ENCODE measurements around the gene DPF1.
"Not testable (repeated sequence)": the region's sequence is repeated elsewhere in the genome, so short reads cannot be mapped to it uniquely, and the experiment has no call there.

DPF1 gene

DNA sequence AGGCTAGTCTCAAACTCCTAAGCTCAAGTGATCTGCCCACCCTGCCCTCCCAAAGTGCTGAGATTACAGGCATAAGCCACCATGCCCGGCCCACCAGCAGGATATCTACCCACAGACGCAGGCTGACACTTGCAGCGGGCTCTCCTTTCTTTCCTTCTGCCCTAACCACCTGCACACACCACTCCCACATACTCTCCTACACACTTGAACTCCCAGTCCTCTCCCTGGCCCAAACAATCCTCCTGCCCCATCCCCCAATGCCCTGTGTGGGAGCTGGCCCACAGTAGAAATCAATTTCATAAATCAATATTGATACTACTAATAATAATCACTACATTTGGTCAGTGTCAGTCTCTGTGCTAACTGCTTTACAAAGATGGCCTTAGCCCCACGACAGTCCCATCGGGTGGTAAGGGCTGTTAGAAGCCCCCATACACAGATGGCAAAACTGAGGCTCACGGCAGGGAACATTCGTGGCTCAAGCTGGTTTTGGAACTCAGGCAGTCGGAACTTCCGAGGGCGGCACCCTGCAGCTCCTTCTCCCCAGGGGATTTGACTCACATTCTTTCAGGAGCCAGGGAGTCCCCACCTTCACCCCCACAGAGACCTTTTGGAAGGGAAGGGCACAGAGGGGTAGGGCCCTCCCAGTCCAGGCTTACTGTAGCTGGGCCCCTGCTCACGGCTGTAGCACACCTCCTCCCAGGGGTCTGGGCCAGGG lies 3.4 kb upstream of the DPF1 start (continued):
- TF ChIP-seq, protein P1, sequence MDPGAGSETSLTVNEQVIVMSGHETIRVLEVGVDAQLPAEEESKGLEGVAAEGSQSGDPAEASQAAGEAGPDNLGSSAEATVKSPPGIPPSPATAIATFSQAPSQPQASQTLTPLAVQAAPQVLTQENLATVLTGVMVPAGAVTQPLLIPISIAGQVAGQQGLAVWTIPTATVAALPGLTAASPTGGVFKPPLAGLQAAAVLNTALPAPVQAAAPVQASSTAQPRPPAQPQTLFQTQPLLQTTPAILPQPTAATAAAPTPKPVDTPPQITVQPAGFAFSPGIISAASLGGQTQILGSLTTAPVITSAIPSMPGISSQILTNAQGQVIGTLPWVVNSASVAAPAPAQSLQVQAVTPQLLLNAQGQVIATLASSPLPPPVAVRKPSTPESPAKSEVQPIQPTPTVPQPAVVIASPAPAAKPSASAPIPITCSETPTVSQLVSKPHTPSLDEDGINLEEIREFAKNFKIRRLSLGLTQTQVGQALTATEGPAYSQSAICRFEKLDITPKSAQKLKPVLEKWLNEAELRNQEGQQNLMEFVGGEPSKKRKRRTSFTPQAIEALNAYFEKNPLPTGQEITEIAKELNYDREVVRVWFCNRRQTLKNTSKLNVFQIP (CRISPR knock-in tag; IDR thresholded peaks at IDR 0.05; ENCODE audit: borderline replicate concordance, low read depth): no peak

DNA sequence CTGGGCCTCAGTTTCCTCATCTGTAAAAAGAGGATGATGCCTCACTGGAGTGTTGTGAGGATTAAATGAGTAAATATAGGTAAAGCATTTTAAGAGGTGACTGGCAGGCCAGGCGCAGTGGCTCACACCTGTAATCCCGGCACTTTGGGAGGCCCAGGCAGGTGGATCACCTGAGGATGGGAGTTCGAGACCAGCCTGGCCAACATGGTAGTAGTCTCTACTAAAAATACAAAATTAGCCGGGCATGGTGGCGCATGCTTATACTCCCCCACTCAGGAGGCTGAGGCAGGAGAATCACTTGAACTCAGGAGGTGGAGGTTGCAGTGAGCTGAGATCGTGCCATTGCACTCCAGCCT lies 819 bp upstream of the DPF1 start:
- ATAC-seq: not testable (repeated sequence)

DNA sequence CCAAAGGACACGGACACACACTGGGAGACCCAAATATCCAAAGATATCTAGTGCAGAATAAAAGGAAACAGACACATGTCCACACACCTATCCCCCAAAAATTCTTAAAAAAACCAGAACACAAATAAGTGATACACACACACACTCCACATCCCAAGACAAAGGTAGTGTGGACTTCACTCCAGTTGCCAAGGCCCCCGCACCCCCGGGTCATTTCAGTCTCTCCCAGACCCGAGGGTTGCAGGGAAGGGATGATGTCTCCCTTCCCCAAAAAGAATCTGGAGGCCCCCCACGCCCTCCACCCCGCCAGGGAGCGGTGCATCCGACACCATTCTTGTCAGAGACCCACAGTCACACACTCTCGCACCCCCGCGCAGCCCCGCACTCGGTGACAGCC lies 407 bp downstream of the DPF1 start:
- TF ChIP-seq ESRRG (CRISPR knock-in tag; IDR thresholded peaks at IDR 0.05): no peak
- TF ChIP-seq ISL1 (CRISPR knock-in tag; IDR thresholded peaks at IDR 0.05): no peak
- TF ChIP-seq ZFP3 (CRISPR knock-in tag; IDR thresholded peaks at IDR 0.05): no peak
- no peak for TF ChIP-seq ZC3H10 (CRISPR knock-in tag; IDR thresholded peaks at IDR 0.05)
- TF ChIP-seq, protein P2, sequence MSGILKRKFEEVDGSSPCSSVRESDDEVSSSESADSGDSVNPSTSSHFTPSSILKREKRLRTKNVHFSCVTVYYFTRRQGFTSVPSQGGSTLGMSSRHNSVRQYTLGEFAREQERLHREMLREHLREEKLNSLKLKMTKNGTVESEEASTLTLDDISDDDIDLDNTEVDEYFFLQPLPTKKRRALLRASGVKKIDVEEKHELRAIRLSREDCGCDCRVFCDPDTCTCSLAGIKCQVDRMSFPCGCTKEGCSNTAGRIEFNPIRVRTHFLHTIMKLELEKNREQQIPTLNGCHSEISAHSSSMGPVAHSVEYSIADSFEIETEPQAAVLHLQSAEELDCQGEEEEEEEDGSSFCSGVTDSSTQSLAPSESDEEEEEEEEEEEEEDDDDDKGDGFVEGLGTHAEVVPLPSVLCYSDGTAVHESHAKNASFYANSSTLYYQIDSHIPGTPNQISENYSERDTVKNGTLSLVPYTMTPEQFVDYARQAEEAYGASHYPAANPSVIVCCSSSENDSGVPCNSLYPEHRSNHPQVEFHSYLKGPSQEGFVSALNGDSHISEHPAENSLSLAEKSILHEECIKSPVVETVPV (CRISPR knock-in tag; IDR thresholded peaks at IDR 0.05): no peak
- no peak for TF ChIP-seq ZFP30 (CRISPR knock-in tag; IDR thresholded peaks at IDR 0.05)
- TF ChIP-seq SNAI2 (CRISPR knock-in tag; IDR thresholded peaks at IDR 0.05): no peak
- TF ChIP-seq OSR1 (CRISPR knock-in tag; IDR thresholded peaks at IDR 0.05): no peak
- no peak for TF ChIP-seq BACH2 (CRISPR knock-in tag; IDR thresholded peaks at IDR 0.05; ENCODE audit: borderline replicate concordance)
- no peak for TF ChIP-seq ZNF8 (CRISPR knock-in tag; IDR thresholded peaks at IDR 0.05)
- TF ChIP-seq, protein P3, sequence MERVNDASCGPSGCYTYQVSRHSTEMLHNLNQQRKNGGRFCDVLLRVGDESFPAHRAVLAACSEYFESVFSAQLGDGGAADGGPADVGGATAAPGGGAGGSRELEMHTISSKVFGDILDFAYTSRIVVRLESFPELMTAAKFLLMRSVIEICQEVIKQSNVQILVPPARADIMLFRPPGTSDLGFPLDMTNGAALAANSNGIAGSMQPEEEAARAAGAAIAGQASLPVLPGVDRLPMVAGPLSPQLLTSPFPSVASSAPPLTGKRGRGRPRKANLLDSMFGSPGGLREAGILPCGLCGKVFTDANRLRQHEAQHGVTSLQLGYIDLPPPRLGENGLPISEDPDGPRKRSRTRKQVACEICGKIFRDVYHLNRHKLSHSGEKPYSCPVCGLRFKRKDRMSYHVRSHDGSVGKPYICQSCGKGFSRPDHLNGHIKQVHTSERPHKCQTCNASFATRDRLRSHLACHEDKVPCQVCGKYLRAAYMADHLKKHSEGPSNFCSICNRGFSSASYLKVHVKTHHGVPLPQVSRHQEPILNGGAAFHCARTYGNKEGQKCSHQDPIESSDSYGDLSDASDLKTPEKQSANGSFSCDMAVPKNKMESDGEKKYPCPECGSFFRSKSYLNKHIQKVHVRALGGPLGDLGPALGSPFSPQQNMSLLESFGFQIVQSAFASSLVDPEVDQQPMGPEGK (CRISPR knock-in tag; IDR thresholded peaks at IDR 0.05; ENCODE audit: borderline replicate concordance): no peak
- TF ChIP-seq CSDC2 (CRISPR knock-in tag; IDR thresholded peaks at IDR 0.05): no peak
- TF ChIP-seq, protein P4, sequence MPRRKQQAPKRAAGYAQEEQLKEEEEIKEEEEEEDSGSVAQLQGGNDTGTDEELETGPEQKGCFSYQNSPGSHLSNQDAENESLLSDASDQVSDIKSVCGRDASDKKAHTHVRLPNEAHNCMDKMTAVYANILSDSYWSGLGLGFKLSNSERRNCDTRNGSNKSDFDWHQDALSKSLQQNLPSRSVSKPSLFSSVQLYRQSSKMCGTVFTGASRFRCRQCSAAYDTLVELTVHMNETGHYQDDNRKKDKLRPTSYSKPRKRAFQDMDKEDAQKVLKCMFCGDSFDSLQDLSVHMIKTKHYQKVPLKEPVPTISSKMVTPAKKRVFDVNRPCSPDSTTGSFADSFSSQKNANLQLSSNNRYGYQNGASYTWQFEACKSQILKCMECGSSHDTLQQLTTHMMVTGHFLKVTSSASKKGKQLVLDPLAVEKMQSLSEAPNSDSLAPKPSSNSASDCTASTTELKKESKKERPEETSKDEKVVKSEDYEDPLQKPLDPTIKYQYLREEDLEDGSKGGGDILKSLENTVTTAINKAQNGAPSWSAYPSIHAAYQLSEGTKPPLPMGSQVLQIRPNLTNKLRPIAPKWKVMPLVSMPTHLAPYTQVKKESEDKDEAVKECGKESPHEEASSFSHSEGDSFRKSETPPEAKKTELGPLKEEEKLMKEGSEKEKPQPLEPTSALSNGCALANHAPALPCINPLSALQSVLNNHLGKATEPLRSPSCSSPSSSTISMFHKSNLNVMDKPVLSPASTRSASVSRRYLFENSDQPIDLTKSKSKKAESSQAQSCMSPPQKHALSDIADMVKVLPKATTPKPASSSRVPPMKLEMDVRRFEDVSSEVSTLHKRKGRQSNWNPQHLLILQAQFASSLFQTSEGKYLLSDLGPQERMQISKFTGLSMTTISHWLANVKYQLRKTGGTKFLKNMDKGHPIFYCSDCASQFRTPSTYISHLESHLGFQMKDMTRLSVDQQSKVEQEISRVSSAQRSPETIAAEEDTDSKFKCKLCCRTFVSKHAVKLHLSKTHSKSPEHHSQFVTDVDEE (CRISPR knock-in tag; IDR thresholded peaks at IDR 0.05): no peak
- no peak for TF ChIP-seq PPARA (CRISPR knock-in tag; IDR thresholded peaks at IDR 0.05; ENCODE audit: borderline replicate concordance)
- TF ChIP-seq, protein P5, sequence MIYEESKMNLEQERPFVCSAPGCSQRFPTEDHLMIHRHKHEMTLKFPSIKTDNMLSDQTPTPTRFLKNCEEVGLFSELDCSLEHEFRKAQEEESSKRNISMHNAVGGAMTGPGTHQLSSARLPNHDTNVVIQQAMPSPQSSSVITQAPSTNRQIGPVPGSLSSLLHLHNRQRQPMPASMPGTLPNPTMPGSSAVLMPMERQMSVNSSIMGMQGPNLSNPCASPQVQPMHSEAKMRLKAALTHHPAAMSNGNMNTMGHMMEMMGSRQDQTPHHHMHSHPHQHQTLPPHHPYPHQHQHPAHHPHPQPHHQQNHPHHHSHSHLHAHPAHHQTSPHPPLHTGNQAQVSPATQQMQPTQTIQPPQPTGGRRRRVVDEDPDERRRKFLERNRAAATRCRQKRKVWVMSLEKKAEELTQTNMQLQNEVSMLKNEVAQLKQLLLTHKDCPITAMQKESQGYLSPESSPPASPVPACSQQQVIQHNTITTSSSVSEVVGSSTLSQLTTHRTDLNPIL (CRISPR knock-in tag; IDR thresholded peaks at IDR 0.05; ENCODE audit: low read depth): no peak
- no peak for TF ChIP-seq TCF4 (CRISPR knock-in tag; IDR thresholded peaks at IDR 0.05; ENCODE audit: borderline replicate concordance)
- TF ChIP-seq ZNF70 (CRISPR knock-in tag; IDR thresholded peaks at IDR 0.05): no peak
- TF ChIP-seq ZNF565 (CRISPR knock-in tag; conservative IDR thresholded peaks at IDR 0.05; ENCODE audit: low read depth): no peak
- TF ChIP-seq GLIS3 (CRISPR knock-in tag; IDR thresholded peaks at IDR 0.05): no peak
- no peak for ATAC-seq

DNA sequence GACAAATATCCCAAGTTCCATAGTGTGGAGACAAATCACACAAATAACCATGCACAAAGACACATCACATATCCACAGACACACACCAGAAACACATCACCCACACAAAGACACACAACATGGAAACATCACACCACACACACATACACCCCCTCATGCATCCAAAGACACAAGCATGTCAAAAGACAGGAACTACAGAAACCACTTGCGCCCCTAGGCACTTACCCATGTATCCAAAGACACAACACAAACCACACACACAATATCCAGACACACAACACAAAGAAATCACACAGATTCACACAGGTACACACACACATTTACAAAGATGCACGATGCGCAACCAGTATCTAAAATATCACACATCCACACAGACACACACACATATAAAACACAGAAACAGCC lies 901 bp downstream of the DPF1 start:
- ATAC-seq: no peak
- TF ChIP-seq, protein P5 (CRISPR knock-in tag; IDR thresholded peaks at IDR 0.05; ENCODE audit: low read depth): no peak
